ENCODE data around the gene SNRK. TPM values are rescaled to one million over a fixed set of nuclear protein-coding genes. Genes with fewer than 3 reads are reported as not detected.

SNRK gene
- total RNA-seq, 1 experiment from 2014 or later: 12.0 TPM

DNA sequence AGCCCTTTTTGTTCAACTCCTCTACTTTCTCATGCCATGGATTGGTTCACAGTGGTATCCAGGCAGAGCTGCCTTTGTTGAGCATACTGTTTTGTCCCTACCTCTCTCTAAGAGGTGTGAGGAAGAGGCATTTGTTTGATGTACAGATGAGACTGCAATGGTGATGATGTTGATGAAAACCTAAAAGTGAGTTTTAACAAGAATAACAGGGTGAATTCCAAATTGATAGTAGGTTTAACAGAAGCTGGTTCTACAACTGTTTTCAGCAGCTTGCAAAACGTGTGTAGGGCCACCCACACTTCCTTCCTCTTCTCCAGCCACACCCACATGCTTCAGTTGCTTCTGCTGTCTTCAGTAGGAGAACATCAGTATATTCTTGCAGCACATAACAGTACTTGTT is 10.2 kb downstream of the SNRK start:
- H3K18ac ChIP-seq (ENCODE audit: insufficient read length, low read depth, low read length): no peak overlapping the region
- Mint-ChIP-seq H3K9me3 (no peaks in the 10 kb centered on the region), H3K4me3 (no peak overlapping the region), H3K27me3 (ENCODE audit: low read depth) (no peaks in the 10 kb centered on the region), H3K27ac (peak overlapping the region in 1 of 3 experiments; percentile 73; a peak in 2 of 7 replicates), H3K4me1 (peaks cover 5 to 7% of the 10 kb centered on the region in 2 experiments; a peak in 3 of 4 replicates), H3K36me3 (ENCODE audit: insufficient read depth in 1 of 3, low read depth in 3 of 3) (no peaks in the 10 kb centered on the region; a peak in 1 of 7 replicates)
- no peak overlapping the region for H3K27ac ChIP-seq (ENCODE audit: insufficient read length, low read depth, low read length)
- no peak overlapping the region for H3K56ac ChIP-seq (ENCODE audit: insufficient read length, low read depth, low read length)
- WGBS (ENCODE audit: extremely low coverage, insufficient read length, low lambda C conversion rate): no CpG with 5 or more reads among the region's 1 CpG
- no peak overlapping the region for H2AFZ ChIP-seq (ENCODE audit: low read length)
- no peak overlapping the region for H2BK12ac ChIP-seq (ENCODE audit: insufficient read length, low read depth, low read length)
- H4K8ac ChIP-seq (replicated peaks; ENCODE audit: insufficient read length, low read depth, low read length): no peak overlapping the region
- no peak overlapping the region for H3T11ph ChIP-seq (ENCODE audit: low read length)
- no peak overlapping the region for H4K91ac ChIP-seq (ENCODE audit: insufficient read length, low read depth, low read length)
- TF ChIP-seq, protein P1, sequence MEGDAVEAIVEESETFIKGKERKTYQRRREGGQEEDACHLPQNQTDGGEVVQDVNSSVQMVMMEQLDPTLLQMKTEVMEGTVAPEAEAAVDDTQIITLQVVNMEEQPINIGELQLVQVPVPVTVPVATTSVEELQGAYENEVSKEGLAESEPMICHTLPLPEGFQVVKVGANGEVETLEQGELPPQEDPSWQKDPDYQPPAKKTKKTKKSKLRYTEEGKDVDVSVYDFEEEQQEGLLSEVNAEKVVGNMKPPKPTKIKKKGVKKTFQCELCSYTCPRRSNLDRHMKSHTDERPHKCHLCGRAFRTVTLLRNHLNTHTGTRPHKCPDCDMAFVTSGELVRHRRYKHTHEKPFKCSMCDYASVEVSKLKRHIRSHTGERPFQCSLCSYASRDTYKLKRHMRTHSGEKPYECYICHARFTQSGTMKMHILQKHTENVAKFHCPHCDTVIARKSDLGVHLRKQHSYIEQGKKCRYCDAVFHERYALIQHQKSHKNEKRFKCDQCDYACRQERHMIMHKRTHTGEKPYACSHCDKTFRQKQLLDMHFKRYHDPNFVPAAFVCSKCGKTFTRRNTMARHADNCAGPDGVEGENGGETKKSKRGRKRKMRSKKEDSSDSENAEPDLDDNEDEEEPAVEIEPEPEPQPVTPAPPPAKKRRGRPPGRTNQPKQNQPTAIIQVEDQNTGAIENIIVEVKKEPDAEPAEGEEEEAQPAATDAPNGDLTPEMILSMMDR (conservative IDR thresholded peaks at IDR 0.05): no peak
- H3K9ac ChIP-seq (ENCODE audit: extremely low read depth, insufficient read length, low read length): no peak overlapping the region
- no peaks in the 10 kb centered on the region for H3K9me3 ChIP-seq (ENCODE audit: control insufficient read depth, low read depth, low read length)
- H3K4me1 ChIP-seq (ENCODE audit: insufficient read depth, low read length): no peaks in the 10 kb centered on the region
- no peak for DNase-seq
- no peak overlapping the region for H2BK120ac ChIP-seq (ENCODE audit: low read depth, low read length, poor library complexity, severe bottlenecking)
- H2AK5ac ChIP-seq (ENCODE audit: insufficient read length, low read length): no peak overlapping the region
- H3K79me1 ChIP-seq (ENCODE audit: insufficient read depth, low read depth, low read length, poor library complexity, severe bottlenecking): peaks cover 5% of the 10 kb centered on the region
- H3K23me2 ChIP-seq (ENCODE audit: insufficient read length, low read depth, low read length, poor library complexity, severe bottlenecking): no peaks in the 10 kb centered on the region
- H2BK20ac ChIP-seq (ENCODE audit: low read depth, low read length, poor library complexity, severe bottlenecking): no peak overlapping the region
- H3K27me3 ChIP-seq (ENCODE audit: insufficient read depth, low read length): no peaks in the 10 kb centered on the region
- no peak overlapping the region for H2BK15ac ChIP-seq (ENCODE audit: low read depth, low read length)
- H3K4me2 ChIP-seq (ENCODE audit: insufficient read depth, insufficient read length, low read length): no peak overlapping the region
- no peak overlapping the region for H3K23ac ChIP-seq (ENCODE audit: insufficient read length, low read depth, low read length)
- H3K4ac ChIP-seq (ENCODE audit: low read depth, low read length): no peak overlapping the region
- H3K79me2 ChIP-seq (ENCODE audit: insufficient read depth, low read length): peaks cover 4% of the 10 kb centered on the region; the same call in 1 of the 2 replicates
- no peak overlapping the region for H2BK5ac ChIP-seq (ENCODE audit: insufficient read length, low read length)
- H3K14ac ChIP-seq (ENCODE audit: insufficient read depth, low read length): no peak overlapping the region
- no peaks in the 10 kb centered on the region for H4K20me1 ChIP-seq (ENCODE audit: control insufficient read depth, insufficient read depth, insufficient read length)
- H4K5ac ChIP-seq (ENCODE audit: insufficient read length, low read depth, low read length): no peak overlapping the region
